ENCODE data around the gene GJC1.
"Not testable (repeated sequence)": the region's sequence is repeated elsewhere in the genome, so short reads cannot be mapped to it uniquely, and the experiment has no call there.

GJC1 gene

GRCh38 chr17:44846206-44846605 is 16.1 kb upstream of the GJC1 start:
- no peak for FAIRE-seq
- DNase-seq (ENCODE audit: low spot score) = no peak

- FAIRE-seq = no peak
- DNase-seq (ENCODE audit: low spot score) = no peak
Measured at GRCh38 chr17:44844390-44844830, 14.3 kb upstream of the GJC1 start.

GRCh38 chr17:44842748-44843147 is 12.7 kb upstream of the GJC1 start:
- FAIRE-seq (no peak), DNase-seq (ENCODE audit: low spot score) (no peak)

GRCh38 chr17:44840936-44841335 is 10.8 kb upstream of the GJC1 start:
- DNase-seq (ENCODE audit: low spot score) (no peak), FAIRE-seq (no peak)

- FAIRE-seq (no peak), DNase-seq (ENCODE audit: low spot score) (no peak)
Measured at GRCh38 chr17:44840274-44840673, 10.2 kb upstream of the GJC1 start.

GRCh38 chr17:44837196-44837595 is 7.1 kb upstream of the GJC1 start:
- DNase-seq (ENCODE audit: low spot score) (no peak), FAIRE-seq (no peak)

GRCh38 chr17:44832805-44833204 is 2.7 kb upstream of the GJC1 start:
- DNase-seq (ENCODE audit: low spot score) (no peak), FAIRE-seq (no peak)

- DNase-seq (ENCODE audit: low spot score) (no peak), FAIRE-seq (no peak)
Measured at GRCh38 chr17:44831371-44831770, 1.3 kb upstream of the GJC1 start.

GRCh38 chr17:44830359-44831288 is 537 bp upstream of the GJC1 start:
- peak; percentile 52 for DNase-seq (ENCODE audit: low spot score)

GRCh38 chr17:44828919-44829522 is 1.1 kb downstream of the GJC1 start:
- DNase-seq (ENCODE audit: low spot score) (no peak), FAIRE-seq (no peak)

More at GRCh38 chr17:44830359-44831288, 537 bp upstream of the GJC1 start:
- FAIRE-seq = no peak

GRCh38 chr17:44827863-44828262 is 2.2 kb downstream of the GJC1 start:
- DNase-seq (ENCODE audit: low spot score) (no peak), FAIRE-seq (no peak)

GRCh38 chr17:44826123-44826790 is 3.8 kb downstream of the GJC1 start:
- FAIRE-seq (no peak), DNase-seq (ENCODE audit: low spot score) (no peak)

GRCh38 chr17:44825236-44825635 is 4.9 kb downstream of the GJC1 start:
- DNase-seq (ENCODE audit: low spot score) = not testable (repeated sequence)

GRCh38 chr17:44820631-44821212 is 9.4 kb downstream of the GJC1 start:
- FAIRE-seq = no peak

More at GRCh38 chr17:44825236-44825635, 4.9 kb downstream of the GJC1 start:
- FAIRE-seq = not testable (repeated sequence)

GRCh38 chr17:44818508-44818907 is 11.6 kb downstream of the GJC1 start:
- not testable (repeated sequence) for DNase-seq (ENCODE audit: low spot score); FAIRE-seq

More at GRCh38 chr17:44820631-44821212, 9.4 kb downstream of the GJC1 start:
- peak; percentile 75 for DNase-seq (ENCODE audit: low spot score)

GRCh38 chr17:44812263-44812662 is 17.8 kb downstream of the GJC1 start:
- DNase-seq (ENCODE audit: low spot score) (no peak), FAIRE-seq (no peak)

GRCh38 chr17:44808656-44809388 is 21.3 kb downstream of the GJC1 start:
- FAIRE-seq = not testable (repeated sequence)

GRCh38 chr17:44808156-44808555 is 21.9 kb downstream of the GJC1 start:
- DNase-seq (ENCODE audit: low spot score) (no peak), FAIRE-seq (no peak)

More at GRCh38 chr17:44808656-44809388, 21.3 kb downstream of the GJC1 start:
- not testable (repeated sequence) for DNase-seq (ENCODE audit: low spot score)

- DNase-seq (ENCODE audit: low spot score) (no peak), FAIRE-seq (no peak)
Measured at GRCh38 chr17:44807817-44808155, 22.3 kb downstream of the GJC1 start.

GRCh38 chr17:44807093-44807816 is 22.8 kb downstream of the GJC1 start:
- DNase-seq (ENCODE audit: low spot score) (no peak), FAIRE-seq (no peak)
